WTC11 (cell line): ENCODE measurements around the gene NIN. TPM values are rescaled to one million over a fixed set of nuclear protein-coding genes. Genes with fewer than 3 reads are reported as not detected.

ENCODE experiments used
- ATAC-seq: fragments of 200-7000 bp; cut with Tn5 transposase; 2 replicates; pipeline ENCODE4 v1.10.0; 2021; ENCODE audit warnings: mild to moderate bottlenecking, moderate library complexity
- CTCF ChIA-PET: fragments of 300-600 bp; sonication (Branson Sonifier 250); formaldehyde crosslinking; loops from one replicate; lab custom pipeline; 2021; ENCODE audit warnings: antibody characterized with exemption; lab: Charles Lee
- POLR2A ChIA-PET: fragments of 350-600 bp; sonication (Branson Sonifier 250); formaldehyde crosslinking; loops from one replicate; lab custom pipeline; 2021; ENCODE audit warnings: antibody characterized with exemption; lab: Charles Lee
- DNase-seq: peaks from one replicate; pipeline ENCODE4 v3.0.0; 2021; ENCODE audit warnings: low spot score
- H3K27ac Mint-ChIP-seq: 2 replicates; pipeline ENCODE4 v1.8.0; 2021; ENCODE audit warnings: mixed read lengths
- H3K27me3 Mint-ChIP-seq: 2 replicates; pipeline ENCODE4 v1.8.0; 2021; ENCODE audit warnings: low read depth, mild to moderate bottlenecking, moderate library complexity, mixed read lengths
- H3K36me3 Mint-ChIP-seq: 2 replicates; pipeline ENCODE4 v1.8.0; 2021; ENCODE audit warnings: mixed read lengths
- H3K4me1 Mint-ChIP-seq: 2 replicates; pipeline ENCODE4 v1.8.0; 2022; ENCODE audit warnings: mixed read lengths
- H3K4me3 Mint-ChIP-seq: 2 replicates; pipeline ENCODE4 v1.8.0; 2021; ENCODE audit warnings: mild to moderate bottlenecking, moderate library complexity, mixed read lengths
- H3K9me3 Mint-ChIP-seq: 2 replicates; pipeline ENCODE4 v1.8.0; 2021; ENCODE audit warnings: mixed read lengths
- FOXJ3 ChIP-seq: sonication (generic); formaldehyde crosslinking; IDR thresholded peaks from 2 replicates; pipeline ENCODE4 v1.9.0; 2021; ENCODE audit warnings: missing genetic modification reagents, mild to moderate bottlenecking, borderline replicate concordance
- FOXK1 ChIP-seq: sonication (generic); formaldehyde crosslinking; IDR thresholded peaks from 2 replicates; pipeline ENCODE4 v1.8.0; 2022; ENCODE audit warnings: mild to moderate bottlenecking, moderate library complexity, missing genetic modification reagents
- GABPB1 ChIP-seq: sonication (generic); formaldehyde crosslinking; IDR thresholded peaks from 2 replicates; pipeline ENCODE4 v1.8.1; 2023; ENCODE audit warnings: mild to moderate bottlenecking, missing genetic modification reagents
- GTF2I ChIP-seq: fragments of 250-450 bp; sonication (Bioruptor Pico); conservative IDR thresholded peaks from 2 replicates; pipeline ENCODE4 v1.4.0; 2021; ENCODE audit warnings: mild to moderate bottlenecking
- IRF2 ChIP-seq: sonication (generic); formaldehyde crosslinking; IDR thresholded peaks from 2 replicates; pipeline ENCODE4 v1.8.0; 2022; ENCODE audit warnings: low read depth, missing genetic modification reagents, borderline replicate concordance
- JAZF1 ChIP-seq: fragments of 250-450 bp; sonication (Bioruptor Pico); IDR thresholded peaks from 2 replicates; pipeline ENCODE4 v1.9.0; 2021; ENCODE audit warnings: moderate library complexity, mild to moderate bottlenecking, inconsistent platforms
- NFE2L1 ChIP-seq: sonication (generic); formaldehyde crosslinking; IDR thresholded peaks from 2 replicates; pipeline ENCODE4 v1.8.1; 2023; ENCODE audit warnings: missing genetic modification reagents
- NR1H2 ChIP-seq: sonication (generic); formaldehyde crosslinking; IDR thresholded peaks from 2 replicates; pipeline ENCODE4 v1.9.0; 2021; ENCODE audit warnings: mild to moderate bottlenecking, moderate library complexity, missing genetic modification reagents
- OVOL2 ChIP-seq: fragments of 250-450 bp; sonication (Bioruptor Pico); IDR thresholded peaks from 2 replicates; pipeline ENCODE4 v1.9.0; 2021; ENCODE audit warnings: mild to moderate bottlenecking, borderline replicate concordance
- TEAD4 ChIP-seq: sonication (generic); formaldehyde crosslinking; IDR thresholded peaks from 2 replicates; pipeline ENCODE4 v1.8.0; 2022; ENCODE audit warnings: mild to moderate bottlenecking, missing genetic modification reagents
- TP53 ChIP-seq: sonication (generic); formaldehyde crosslinking; IDR thresholded peaks from 2 replicates; pipeline ENCODE4 v1.8.1; 2023; ENCODE audit warnings: mild to moderate bottlenecking, missing genetic modification reagents
- ZNF423 ChIP-seq: fragments of 250-450 bp; sonication (Bioruptor Pico); IDR thresholded peaks from 2 replicates; pipeline ENCODE4 v2.1.2; 2022; ENCODE audit warnings: mild to moderate bottlenecking, moderate library complexity
- total RNA-seq: library from RNA; stranded (reverse); gene quantifications from 3 replicates; pipeline ENCODE4 v1.2.3, GENCODE V29; 2021
- TF ChIP-seq, protein P1 (sequence below): fragments of 250-450 bp; sonication (Bioruptor Pico); IDR thresholded peaks from 2 replicates; pipeline ENCODE4 v1.9.0; 2021; ENCODE audit warnings: moderate library complexity, mild to moderate bottlenecking, inconsistent platforms, borderline replicate concordance
- TF ChIP-seq, protein P2 (sequence below): sonication (generic); formaldehyde crosslinking; IDR thresholded peaks from 2 replicates; pipeline ENCODE4 v1.8.0; 2022; ENCODE audit warnings: missing genetic modification reagents
- TF ChIP-seq, protein P3 (sequence below): sonication (generic); formaldehyde crosslinking; IDR thresholded peaks from 2 replicates; pipeline ENCODE4 v1.8.0; 2023; ENCODE audit warnings: mild to moderate bottlenecking, missing genetic modification reagents
- TF ChIP-seq, protein P4 (sequence below): sonication (generic); formaldehyde crosslinking; IDR thresholded peaks from 2 replicates; pipeline ENCODE4 v1.8.0; 2023; ENCODE audit warnings: missing genetic modification reagents
- TF ChIP-seq, protein P5 (sequence below): fragments of 250-450 bp; sonication (Bioruptor Pico); IDR thresholded peaks from 2 replicates; pipeline ENCODE4 v1.8.0; 2021; ENCODE audit warnings: mild to moderate bottlenecking
- TF ChIP-seq, protein P6 (sequence below): sonication (generic); formaldehyde crosslinking; IDR thresholded peaks from 2 replicates; pipeline ENCODE4 v1.8.1; 2023; ENCODE audit warnings: mild to moderate bottlenecking, missing genetic modification reagents, borderline replicate concordance

NIN gene
- total RNA-seq, 1 experiment from 2014 or later: 23.8 TPM

DNA sequence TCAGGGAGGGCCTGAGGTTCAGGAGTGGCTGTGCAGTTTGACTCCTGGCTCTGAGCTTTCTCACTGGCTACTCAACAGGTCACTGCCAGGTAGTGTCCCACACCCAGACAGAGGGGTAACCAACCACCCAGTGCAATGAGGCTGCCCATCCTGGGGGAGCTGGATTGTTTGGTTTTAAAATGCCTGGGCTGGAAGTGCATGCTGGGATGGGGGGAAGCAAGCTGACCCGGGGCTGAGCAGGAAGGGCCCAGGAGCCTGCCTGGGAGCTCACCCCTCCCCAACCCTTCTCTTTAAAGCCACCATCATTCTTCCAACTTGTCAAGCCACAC, 28.3 kb upstream of the NIN start:
- Mint-ChIP-seq H3K27ac (0 out of 2 replicates have a peak overlapping the region, but pooled peaks have one; percentile 32), H3K36me3 (no peaks in the 10 kb centered on the region), H3K4me3 (no peak overlapping the region), H3K27me3 (no peaks in the 10 kb centered on the region; the same call in none of the 2 replicates), H3K4me1 (peaks cover 46% of the 10 kb centered on the region), H3K9me3 (no peaks in the 10 kb centered on the region)
- no peak for TF ChIP-seq FOXJ3 (CRISPR knock-in tag)
- no peak for TF ChIP-seq FOXK1
- TF ChIP-seq GTF2I (CRISPR knock-in tag): no peak
- TF ChIP-seq, protein P1, sequence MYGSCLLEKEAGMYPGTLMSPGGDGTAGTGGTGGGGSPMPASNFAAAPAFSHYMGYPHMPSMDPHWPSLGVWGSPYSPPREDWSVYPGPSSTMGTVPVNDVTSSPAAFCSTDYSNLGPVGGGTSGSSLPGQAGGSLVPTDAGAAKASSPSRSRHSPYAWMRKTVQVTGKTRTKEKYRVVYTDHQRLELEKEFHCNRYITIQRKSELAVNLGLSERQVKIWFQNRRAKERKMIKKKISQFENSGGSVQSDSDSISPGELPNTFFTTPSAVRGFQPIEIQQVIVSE: no peak
- no peak for TF ChIP-seq TP53 (CRISPR knock-in tag)
- TF ChIP-seq, protein P2, sequence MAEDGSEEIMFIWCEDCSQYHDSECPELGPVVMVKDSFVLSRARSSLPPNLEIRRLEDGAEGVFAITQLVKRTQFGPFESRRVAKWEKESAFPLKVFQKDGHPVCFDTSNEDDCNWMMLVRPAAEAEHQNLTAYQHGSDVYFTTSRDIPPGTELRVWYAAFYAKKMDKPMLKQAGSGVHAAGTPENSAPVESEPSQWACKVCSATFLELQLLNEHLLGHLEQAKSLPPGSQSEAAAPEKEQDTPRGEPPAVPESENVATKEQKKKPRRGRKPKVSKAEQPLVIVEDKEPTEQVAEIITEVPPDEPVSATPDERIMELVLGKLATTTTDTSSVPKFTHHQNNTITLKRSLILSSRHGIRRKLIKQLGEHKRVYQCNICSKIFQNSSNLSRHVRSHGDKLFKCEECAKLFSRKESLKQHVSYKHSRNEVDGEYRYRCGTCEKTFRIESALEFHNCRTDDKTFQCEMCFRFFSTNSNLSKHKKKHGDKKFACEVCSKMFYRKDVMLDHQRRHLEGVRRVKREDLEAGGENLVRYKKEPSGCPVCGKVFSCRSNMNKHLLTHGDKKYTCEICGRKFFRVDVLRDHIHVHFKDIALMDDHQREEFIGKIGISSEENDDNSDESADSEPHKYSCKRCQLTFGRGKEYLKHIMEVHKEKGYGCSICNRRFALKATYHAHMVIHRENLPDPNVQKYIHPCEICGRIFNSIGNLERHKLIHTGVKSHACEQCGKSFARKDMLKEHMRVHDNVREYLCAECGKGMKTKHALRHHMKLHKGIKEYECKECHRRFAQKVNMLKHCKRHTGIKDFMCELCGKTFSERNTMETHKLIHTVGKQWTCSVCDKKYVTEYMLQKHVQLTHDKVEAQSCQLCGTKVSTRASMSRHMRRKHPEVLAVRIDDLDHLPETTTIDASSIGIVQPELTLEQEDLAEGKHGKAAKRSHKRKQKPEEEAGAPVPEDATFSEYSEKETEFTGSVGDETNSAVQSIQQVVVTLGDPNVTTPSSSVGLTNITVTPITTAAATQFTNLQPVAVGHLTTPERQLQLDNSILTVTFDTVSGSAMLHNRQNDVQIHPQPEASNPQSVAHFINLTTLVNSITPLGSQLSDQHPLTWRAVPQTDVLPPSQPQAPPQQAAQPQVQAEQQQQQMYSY (CRISPR knock-in tag): no peak
- TF ChIP-seq ZNF423 (CRISPR knock-in tag): no peak
- TF ChIP-seq IRF2 (CRISPR knock-in tag): no peak
- TF ChIP-seq, protein P3, sequence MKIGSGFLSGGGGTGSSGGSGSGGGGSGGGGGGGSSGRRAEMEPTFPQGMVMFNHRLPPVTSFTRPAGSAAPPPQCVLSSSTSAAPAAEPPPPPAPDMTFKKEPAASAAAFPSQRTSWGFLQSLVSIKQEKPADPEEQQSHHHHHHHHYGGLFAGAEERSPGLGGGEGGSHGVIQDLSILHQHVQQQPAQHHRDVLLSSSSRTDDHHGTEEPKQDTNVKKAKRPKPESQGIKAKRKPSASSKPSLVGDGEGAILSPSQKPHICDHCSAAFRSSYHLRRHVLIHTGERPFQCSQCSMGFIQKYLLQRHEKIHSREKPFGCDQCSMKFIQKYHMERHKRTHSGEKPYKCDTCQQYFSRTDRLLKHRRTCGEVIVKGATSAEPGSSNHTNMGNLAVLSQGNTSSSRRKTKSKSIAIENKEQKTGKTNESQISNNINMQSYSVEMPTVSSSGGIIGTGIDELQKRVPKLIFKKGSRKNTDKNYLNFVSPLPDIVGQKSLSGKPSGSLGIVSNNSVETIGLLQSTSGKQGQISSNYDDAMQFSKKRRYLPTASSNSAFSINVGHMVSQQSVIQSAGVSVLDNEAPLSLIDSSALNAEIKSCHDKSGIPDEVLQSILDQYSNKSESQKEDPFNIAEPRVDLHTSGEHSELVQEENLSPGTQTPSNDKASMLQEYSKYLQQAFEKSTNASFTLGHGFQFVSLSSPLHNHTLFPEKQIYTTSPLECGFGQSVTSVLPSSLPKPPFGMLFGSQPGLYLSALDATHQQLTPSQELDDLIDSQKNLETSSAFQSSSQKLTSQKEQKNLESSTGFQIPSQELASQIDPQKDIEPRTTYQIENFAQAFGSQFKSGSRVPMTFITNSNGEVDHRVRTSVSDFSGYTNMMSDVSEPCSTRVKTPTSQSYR: no peak
- no peak for TF ChIP-seq TEAD4
- TF ChIP-seq NFE2L1 (CRISPR knock-in tag): no peak
- TF ChIP-seq GABPB1: no peak
- no peak for TF ChIP-seq OVOL2 (CRISPR knock-in tag)
- TF ChIP-seq, protein P4, sequence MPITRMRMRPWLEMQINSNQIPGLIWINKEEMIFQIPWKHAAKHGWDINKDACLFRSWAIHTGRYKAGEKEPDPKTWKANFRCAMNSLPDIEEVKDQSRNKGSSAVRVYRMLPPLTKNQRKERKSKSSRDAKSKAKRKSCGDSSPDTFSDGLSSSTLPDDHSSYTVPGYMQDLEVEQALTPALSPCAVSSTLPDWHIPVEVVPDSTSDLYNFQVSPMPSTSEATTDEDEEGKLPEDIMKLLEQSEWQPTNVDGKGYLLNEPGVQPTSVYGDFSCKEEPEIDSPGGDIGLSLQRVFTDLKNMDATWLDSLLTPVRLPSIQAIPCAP (CRISPR knock-in tag): no peak
- no peak for TF ChIP-seq NR1H2
- TF ChIP-seq, protein P5, sequence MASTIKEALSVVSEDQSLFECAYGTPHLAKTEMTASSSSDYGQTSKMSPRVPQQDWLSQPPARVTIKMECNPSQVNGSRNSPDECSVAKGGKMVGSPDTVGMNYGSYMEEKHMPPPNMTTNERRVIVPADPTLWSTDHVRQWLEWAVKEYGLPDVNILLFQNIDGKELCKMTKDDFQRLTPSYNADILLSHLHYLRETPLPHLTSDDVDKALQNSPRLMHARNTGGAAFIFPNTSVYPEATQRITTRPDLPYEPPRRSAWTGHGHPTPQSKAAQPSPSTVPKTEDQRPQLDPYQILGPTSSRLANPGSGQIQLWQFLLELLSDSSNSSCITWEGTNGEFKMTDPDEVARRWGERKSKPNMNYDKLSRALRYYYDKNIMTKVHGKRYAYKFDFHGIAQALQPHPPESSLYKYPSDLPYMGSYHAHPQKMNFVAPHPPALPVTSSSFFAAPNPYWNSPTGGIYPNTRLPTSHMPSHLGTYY (CRISPR knock-in tag): no peak
- no peak for TF ChIP-seq JAZF1 (CRISPR knock-in tag)
- TF ChIP-seq, protein P6, sequence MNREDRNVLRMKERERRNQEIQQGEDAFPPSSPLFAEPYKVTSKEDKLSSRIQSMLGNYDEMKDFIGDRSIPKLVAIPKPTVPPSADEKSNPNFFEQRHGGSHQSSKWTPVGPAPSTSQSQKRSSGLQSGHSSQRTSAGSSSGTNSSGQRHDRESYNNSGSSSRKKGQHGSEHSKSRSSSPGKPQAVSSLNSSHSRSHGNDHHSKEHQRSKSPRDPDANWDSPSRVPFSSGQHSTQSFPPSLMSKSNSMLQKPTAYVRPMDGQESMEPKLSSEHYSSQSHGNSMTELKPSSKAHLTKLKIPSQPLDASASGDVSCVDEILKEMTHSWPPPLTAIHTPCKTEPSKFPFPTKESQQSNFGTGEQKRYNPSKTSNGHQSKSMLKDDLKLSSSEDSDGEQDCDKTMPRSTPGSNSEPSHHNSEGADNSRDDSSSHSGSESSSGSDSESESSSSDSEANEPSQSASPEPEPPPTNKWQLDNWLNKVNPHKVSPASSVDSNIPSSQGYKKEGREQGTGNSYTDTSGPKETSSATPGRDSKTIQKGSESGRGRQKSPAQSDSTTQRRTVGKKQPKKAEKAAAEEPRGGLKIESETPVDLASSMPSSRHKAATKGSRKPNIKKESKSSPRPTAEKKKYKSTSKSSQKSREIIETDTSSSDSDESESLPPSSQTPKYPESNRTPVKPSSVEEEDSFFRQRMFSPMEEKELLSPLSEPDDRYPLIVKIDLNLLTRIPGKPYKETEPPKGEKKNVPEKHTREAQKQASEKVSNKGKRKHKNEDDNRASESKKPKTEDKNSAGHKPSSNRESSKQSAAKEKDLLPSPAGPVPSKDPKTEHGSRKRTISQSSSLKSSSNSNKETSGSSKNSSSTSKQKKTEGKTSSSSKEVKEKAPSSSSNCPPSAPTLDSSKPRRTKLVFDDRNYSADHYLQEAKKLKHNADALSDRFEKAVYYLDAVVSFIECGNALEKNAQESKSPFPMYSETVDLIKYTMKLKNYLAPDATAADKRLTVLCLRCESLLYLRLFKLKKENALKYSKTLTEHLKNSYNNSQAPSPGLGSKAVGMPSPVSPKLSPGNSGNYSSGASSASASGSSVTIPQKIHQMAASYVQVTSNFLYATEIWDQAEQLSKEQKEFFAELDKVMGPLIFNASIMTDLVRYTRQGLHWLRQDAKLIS (CRISPR knock-in tag): no peak
- ATAC-seq (peak; percentile 29), DNase-seq (no peak)
- CTCF ChIA-PET: interaction anchor here (1.2 to 4.2 kb wide), 15 partner anchors 8 to 538 kb away, joined by 3 to 56 read pairs (median 19); partner anchors contain the start of genes ABHD12B and NIN
- POLR2A ChIA-PET: no interaction called here
